ENCODE measurements around the gene PRDM16. TPM values are rescaled to one million over a fixed set of nuclear protein-coding genes. Genes with fewer than 3 reads are reported as not detected.
A peak's percentile ranks its signal among the peaks of the same experiment; 100 is the strongest.

PRDM16 gene
- total RNA-seq, 1 experiment from 2014 or later = 0.17 TPM

GRCh38 chr1:3456964-3457909 is 388.2 kb downstream of the PRDM16 start:
- Histone ChIP-seq H3K4me1 (ENCODE audit: insufficient read depth, low read length) (no peaks in the 10 kb centered on the region), H3K79me2 (ENCODE audit: insufficient read depth, low read length) (no peaks in the 10 kb centered on the region; the same call in 1 of the 2 replicates), H3K14ac (ENCODE audit: insufficient read depth, low read length) (no peak overlapping the region; the same call in 1 of the 2 replicates), H3K4me2 (ENCODE audit: insufficient read depth, insufficient read length, low read length) (no peak overlapping the region), H2BK15ac (ENCODE audit: low read depth, low read length) (no peak overlapping the region), H3K9ac (ENCODE audit: extremely low read depth, insufficient read length, low read length) (no peak overlapping the region), H2AK5ac (ENCODE audit: insufficient read length, low read length) (no peak overlapping the region), H4K8ac (replicated peaks; ENCODE audit: insufficient read length, low read depth, low read length) (no peak overlapping the region), H2BK120ac (ENCODE audit: low read depth, low read length, poor library complexity, severe bottlenecking) (no peak overlapping the region), H4K20me1 (ENCODE audit: control insufficient read depth, insufficient read depth, insufficient read length) (no peaks in the 10 kb centered on the region), H3K9me3 (ENCODE audit: control insufficient read depth, low read depth, low read length) (no peaks in the 10 kb centered on the region), H3K79me1 (ENCODE audit: insufficient read depth, low read depth, low read length, poor library complexity, severe bottlenecking) (peaks cover 7% of the 10 kb centered on the region), H3K56ac (ENCODE audit: insufficient read length, low read depth, low read length) (no peak overlapping the region), H2BK12ac (ENCODE audit: insufficient read length, low read depth, low read length) (no peak overlapping the region), H4K5ac (ENCODE audit: insufficient read length, low read depth, low read length) (no peak overlapping the region), H3T11ph (ENCODE audit: low read length) (no peak overlapping the region), H2AFZ (ENCODE audit: low read length) (no peak overlapping the region), H2BK20ac (ENCODE audit: low read depth, low read length, poor library complexity, severe bottlenecking) (no peak overlapping the region), H3K23me2 (ENCODE audit: insufficient read length, low read depth, low read length, poor library complexity, severe bottlenecking) (peaks cover 3% of the 10 kb centered on the region), H3K27ac (ENCODE audit: insufficient read length, low read depth, low read length) (no peak overlapping the region), H3K23ac (ENCODE audit: insufficient read length, low read depth, low read length) (no peak overlapping the region), H4K91ac (ENCODE audit: insufficient read length, low read depth, low read length) (no peak overlapping the region), H3K4ac (ENCODE audit: low read depth, low read length) (no peak overlapping the region), H3K18ac (ENCODE audit: insufficient read length, low read depth, low read length) (no peak overlapping the region), H3K27me3 (ENCODE audit: insufficient read depth, low read length) (no peaks in the 10 kb centered on the region), H2BK5ac (ENCODE audit: insufficient read length, low read length) (no peak overlapping the region)
- peaks cover 0 to 20% (median 18%) of the 10 kb centered on the region in 3 experiments; a peak in 4 of 7 replicates for H3K36me3 Mint-ChIP-seq (ENCODE audit: insufficient read depth in 1 of 3, low read depth in 3 of 3)
- H3K4me3 Mint-ChIP-seq = peak overlapping the region; percentile 12 to 30; a peak in 3 of 5 replicates
- no peak for DNase-seq
- H3K4me1 Mint-ChIP-seq = peaks cover 18 to 34% of the 10 kb centered on the region in 2 experiments
- no peak for TF ChIP-seq CTCF (conservative IDR thresholded peaks at IDR 0.05)
- WGBS (ENCODE audit: extremely low coverage, insufficient read length, low lambda C conversion rate) = no CpG with 5 or more reads among the region's 29 CpGs
- no peaks in the 10 kb centered on the region for H3K9me3 Mint-ChIP-seq
- H3K27ac Mint-ChIP-seq = peak overlapping the region in 2 of 3 experiments; percentile 14 to 90; a peak in 2 of 7 replicates
- H3K27me3 Mint-ChIP-seq (ENCODE audit: low read depth) = no peaks in the 10 kb centered on the region

Data from H9 (cell line).